Measurements from ENCODE around the gene CASP6.

The CASP6 gene

GRCh38 chr4:109640644-109641043 is 62.6 kb downstream of the CASP6 start:
- Histone ChIP-seq H2AFZ (ENCODE audit: low read depth, low read length, severe bottlenecking) (no peak overlapping the region), H4K20me1 (ENCODE audit: low read depth, low read length) (no peaks in the 10 kb centered on the region), H3K36me3 (ENCODE audit: low read length) (no peaks in the 10 kb centered on the region), H3K9ac (ENCODE audit: low read length) (no peak overlapping the region), H3K27me3 (ENCODE audit: low read length) (no peaks in the 10 kb centered on the region), H3K4me2 (ENCODE audit: low read depth, low read length, poor library complexity, severe bottlenecking) (no peak overlapping the region), H3F3A (ENCODE audit: insufficient read depth) (no peaks in the 10 kb centered on the region), H3K79me2 (ENCODE audit: insufficient read depth, low read length) (peaks cover 9% of the 10 kb centered on the region; the same call in 1 of the 2 replicates), H3K9me3 (ENCODE audit: insufficient read depth, low read length) (no peaks in the 10 kb centered on the region), H3K4me3 (ENCODE audit: insufficient read depth, low read length, poor library complexity, severe bottlenecking) (no peak overlapping the region), H3K9me2 (replicated peaks; ENCODE audit: insufficient read depth, low read length) (no peaks in the 10 kb centered on the region), H3K27ac (ENCODE audit: low read depth, low read length) (no peak overlapping the region)
- TF ChIP-seq CTCF (IDR thresholded peaks at IDR 0.05; ENCODE audit: insufficient read depth, low read length, poor library complexity, severe bottlenecking) = no peak
